Measurements from ENCODE around the gene RHO.
"Not testable (repeated sequence)": the region's sequence is repeated elsewhere in the genome, so short reads cannot be mapped to it uniquely, and the experiment has no call there.

RHO gene

DNA sequence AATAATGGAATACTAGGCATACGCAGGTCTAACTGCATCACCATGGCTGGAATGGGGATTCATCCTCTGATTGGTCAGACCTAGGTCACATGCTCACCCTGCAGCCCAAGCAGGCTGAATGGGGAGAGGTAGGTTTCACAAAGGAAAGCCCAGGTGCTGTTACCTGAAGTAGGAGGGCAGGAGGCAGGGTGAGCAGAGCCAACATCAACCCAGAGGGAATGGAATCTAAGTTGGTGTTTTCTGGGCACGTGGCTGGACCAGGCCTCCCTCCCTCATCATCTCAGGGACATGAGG is 7.9 kb downstream of the RHO start:
- no peak for DNase-seq (ENCODE audit: low read depth)
- no peak overlapping the region for H3K4me3 ChIP-seq (ENCODE audit: low read depth, low read length)

DNA sequence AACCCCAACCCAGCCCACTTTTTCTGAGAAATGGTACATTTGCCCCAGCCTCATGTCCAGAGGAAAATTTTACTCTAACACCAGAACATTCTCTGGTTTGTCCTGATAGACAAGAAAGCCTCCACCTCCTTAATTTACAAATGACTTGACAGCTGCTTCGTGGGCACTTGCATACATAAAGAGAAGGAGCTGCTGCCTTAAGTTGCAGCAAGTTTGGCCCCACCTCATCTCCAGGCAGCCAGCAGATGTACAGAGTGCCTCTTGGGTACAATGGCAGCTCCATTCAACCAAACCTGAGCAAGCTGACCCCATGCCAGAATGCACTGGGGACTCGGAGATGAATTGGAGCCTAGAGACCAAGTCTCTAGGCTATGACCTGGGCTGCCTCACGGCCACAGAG is 8.4 kb downstream of the RHO start:
- H3K4me3 ChIP-seq (ENCODE audit: low read depth, low read length), result no peak overlapping the region
- DNase-seq (ENCODE audit: low read depth), result no peak

DNA sequence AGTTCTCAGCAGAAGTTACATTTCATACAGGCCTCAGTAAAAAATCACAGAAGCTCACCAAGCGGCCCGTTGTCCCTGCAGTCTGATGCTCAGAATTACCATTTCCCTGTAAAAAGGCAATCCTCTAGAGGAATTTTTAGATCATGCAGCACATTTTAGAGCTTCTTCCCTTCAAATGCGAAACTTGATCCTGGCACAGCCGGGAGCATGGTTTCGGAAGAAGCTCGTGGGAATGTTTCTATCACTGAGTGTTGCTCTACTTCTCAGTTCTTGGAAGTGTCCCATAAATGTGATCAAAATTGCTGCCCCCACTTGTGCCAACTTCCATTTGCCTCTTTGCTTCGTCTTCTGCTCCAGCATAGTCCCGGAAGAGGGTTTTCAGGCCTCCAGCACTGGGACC is 10.8 kb downstream of the RHO start:
- H3K4me3 ChIP-seq (ENCODE audit: low read depth, low read length), result no peak overlapping the region
- DNase-seq (ENCODE audit: low read depth), result no peak

GRCh38 chr3:129540776-129541516 is 12.5 kb downstream of the RHO start:
- DNase-seq (ENCODE audit: low read depth), result no peak
- no peak overlapping the region for H3K4me3 ChIP-seq (ENCODE audit: low read depth, low read length)

DNA sequence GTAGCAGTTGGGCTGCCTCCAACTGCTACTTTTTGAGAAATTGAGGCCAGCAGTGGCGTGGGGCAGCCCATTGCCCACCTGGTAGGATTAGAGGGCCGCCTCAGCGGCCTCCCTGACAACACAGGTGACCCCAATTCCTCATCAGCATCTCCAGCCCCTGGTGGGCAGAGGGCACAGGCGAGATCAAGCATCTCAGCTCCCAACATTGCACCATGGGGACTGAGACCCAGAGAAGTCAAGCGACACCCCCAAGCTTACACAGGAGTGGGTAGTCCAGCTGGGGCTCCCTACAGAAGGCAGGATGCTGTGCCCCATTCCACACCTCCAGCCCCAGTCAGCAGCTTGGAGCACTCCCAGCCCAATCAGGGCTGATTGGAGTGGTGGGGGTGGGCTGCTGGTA is 14.3 kb downstream of the RHO start:
- H3K4me3 ChIP-seq (ENCODE audit: low read depth, low read length), result no peak overlapping the region
- no peak for DNase-seq (ENCODE audit: low read depth)

- H3K4me3 ChIP-seq (ENCODE audit: low read depth, low read length), result no peak within 1 kb of the TSS
Observed at GRCh38 chr3:129543156-129543790, 14.8 kb downstream of the RHO start, which contains the start of gene H1-8. Gene H1-8, plus strand, starts transcription at chr3:129543175. Its CDS starts 44 bp downstream, at chr3:129543219.

GRCh38 chr3:129543999-129544398 is 15.6 kb downstream of the RHO start:
- no peak for DNase-seq (ENCODE audit: low read depth)
- H3K4me3 ChIP-seq (ENCODE audit: low read depth, low read length), result no peak overlapping the region

More at GRCh38 chr3:129543156-129543790, 14.8 kb downstream of the RHO start, which contains the start of gene H1-8:
- no peak for DNase-seq (ENCODE audit: low read depth)

- not testable (repeated sequence) for H3K4me3 ChIP-seq (ENCODE audit: low read depth, low read length); DNase-seq (ENCODE audit: low read depth)
Observed at GRCh38 chr3:129545951-129546350, 17.5 kb downstream of the RHO start.

- H3K4me3 ChIP-seq (ENCODE audit: low read depth, low read length), result no peak overlapping the region
- no peak for DNase-seq (ENCODE audit: low read depth)
Observed at GRCh38 chr3:129547241-129547640, 18.8 kb downstream of the RHO start.

DNA sequence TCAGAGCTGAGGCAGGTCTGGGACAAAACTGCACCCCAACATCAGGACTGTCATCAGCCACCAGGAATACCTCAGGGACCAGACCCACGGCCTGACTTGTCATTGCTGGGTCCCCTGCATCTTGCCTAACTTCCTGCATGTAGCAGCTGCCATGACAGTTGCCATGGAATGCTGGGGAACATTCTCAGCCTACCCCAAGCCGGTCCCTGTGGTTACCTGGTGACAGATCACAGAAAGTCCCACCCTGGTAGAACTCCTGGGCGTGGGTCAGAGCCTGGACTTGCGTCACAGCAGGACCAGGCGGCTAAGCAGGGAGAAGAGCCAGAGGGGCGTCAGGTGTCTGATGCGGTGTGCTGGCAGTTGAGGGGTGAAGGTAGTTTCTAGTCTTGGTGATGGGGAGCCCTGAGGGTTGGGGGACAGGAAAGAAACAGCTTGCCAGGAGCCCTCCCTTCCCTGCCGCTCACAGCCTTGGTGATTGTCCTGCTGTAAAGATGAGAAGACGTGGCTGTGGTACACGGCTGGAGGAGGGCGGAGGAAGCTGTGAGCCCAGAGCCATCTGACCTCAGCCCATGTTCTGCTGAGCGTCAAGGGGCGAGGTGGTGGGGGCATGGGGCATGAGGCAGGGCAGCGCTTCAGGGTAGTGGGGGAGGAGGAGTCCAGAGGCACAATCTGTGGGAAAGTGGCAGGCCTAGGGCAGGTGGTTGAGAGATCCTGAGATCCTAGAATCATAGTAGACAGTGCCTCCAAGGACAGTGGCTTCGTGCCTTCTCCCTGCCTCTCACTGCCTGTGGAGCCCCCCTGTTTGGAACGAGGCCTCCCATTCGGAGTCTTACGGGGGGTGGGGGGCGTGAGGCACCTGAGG is 19.9 kb downstream of the RHO start:
- DNase-seq (ENCODE audit: low read depth), result no peak
- H3K4me3 ChIP-seq (ENCODE audit: low read depth, low read length), result no peak overlapping the region

- H3K4me3 ChIP-seq (ENCODE audit: low read depth, low read length), result no peak overlapping the region
- DNase-seq (ENCODE audit: low read depth), result no peak
Observed at GRCh38 chr3:129549006-129549800, 20.8 kb downstream of the RHO start.

- DNase-seq (ENCODE audit: low read depth), result no peak
- H3K4me3 ChIP-seq (ENCODE audit: low read depth, low read length), result no peak overlapping the region
Observed at GRCh38 chr3:129549805-129550204, 21.4 kb downstream of the RHO start.

DNA sequence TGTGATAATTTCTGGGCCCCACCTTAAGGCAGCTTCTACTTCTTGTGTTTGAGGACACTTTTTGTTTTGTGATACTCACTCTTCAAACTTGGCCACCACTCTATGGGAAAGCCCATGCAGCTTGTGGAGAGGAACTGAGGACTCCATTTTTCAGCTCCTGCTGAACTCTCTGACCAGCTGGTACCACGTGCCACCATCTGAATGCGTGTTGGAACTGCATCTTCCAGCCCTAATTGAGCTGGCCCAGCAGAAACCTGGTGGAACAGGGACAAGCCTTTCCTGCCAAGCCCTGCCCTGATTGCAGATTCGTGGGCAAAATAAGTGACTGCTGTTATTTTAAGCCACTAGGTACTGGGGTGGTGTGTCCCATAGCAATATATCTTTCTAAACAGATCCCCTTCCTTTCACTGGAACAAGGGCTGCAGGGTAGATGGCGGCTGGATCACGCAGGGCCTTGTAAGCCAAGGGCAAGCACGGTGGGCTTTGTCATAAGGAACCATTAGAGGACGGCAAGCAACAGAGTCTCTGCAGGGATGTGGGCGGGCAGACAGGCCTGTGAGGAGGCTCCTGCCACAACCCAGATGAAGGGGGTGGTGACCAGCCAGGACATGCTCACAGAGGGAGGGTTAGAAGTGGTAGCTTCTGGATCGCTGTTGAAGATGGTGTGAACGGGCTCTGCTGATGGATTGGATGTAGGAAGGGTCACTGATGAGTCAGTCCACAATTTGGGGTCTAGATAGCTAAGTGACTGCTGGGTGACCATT is 24.0 kb downstream of the RHO start:
- no peak for DNase-seq (ENCODE audit: low read depth)
- no peak overlapping the region for H3K4me3 ChIP-seq (ENCODE audit: low read depth, low read length)

- DNase-seq (ENCODE audit: low read depth), result no peak
- H3K4me3 ChIP-seq (ENCODE audit: low read depth, low read length), result no peak overlapping the region
Observed at GRCh38 chr3:129553171-129553570, 24.7 kb downstream of the RHO start.

GRCh38 chr3:129553719-129554118 is 25.3 kb downstream of the RHO start:
- no peak overlapping the region for H3K4me3 ChIP-seq (ENCODE audit: low read depth, low read length)
- no peak for DNase-seq (ENCODE audit: low read depth)

DNA sequence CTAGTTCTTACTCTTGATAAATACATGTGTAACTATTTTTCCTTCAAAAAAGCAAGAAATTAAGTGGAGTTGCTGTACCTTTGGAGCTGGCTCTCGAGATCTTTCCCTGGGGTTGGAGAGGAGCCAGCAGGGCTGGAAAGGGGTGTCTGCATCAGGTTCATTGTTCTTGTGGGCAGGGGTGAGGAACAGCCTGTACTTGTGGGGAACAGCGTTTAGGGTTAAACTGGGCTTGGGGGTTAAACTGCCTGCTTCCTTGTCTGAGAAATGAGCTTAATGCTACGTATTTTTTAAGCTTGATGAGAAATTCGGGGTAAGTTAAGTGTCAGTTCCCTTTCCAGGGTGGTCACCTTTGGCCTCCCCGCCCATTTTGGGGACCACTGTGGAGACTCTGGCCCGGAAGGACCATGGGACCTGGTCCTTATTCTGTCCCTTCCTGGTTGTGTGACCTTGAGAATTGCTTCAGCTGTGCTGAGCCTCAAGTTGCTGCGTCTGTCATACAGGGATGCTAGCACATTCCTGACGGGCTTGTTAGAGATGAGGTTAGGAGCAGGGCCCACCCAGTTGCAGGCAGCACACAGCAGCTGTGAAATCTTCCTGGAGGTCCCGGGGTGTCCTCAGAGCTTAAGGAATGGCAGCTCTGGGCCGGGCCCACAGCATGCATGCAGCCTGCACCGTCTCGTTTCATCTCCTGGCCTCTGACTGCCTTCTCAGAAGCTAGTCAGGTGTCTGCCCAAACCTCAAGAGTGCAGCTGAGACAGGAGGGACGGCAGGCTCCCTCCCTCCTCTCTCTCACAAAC is 26.1 kb downstream of the RHO start:
- H3K4me3 ChIP-seq (ENCODE audit: low read depth, low read length), result no peak overlapping the region

GRCh38 chr3:129555153-129555550 is 26.7 kb downstream of the RHO start:
- no peak for DNase-seq (ENCODE audit: low read depth)

More for the DNA sequence above, 26.1 kb downstream of the RHO start:
- DNase-seq (ENCODE audit: low read depth), result peak; percentile 30

More at GRCh38 chr3:129555153-129555550, 26.7 kb downstream of the RHO start:
- no peak overlapping the region for H3K4me3 ChIP-seq (ENCODE audit: low read depth, low read length)

Data from skeletal muscle cell (primary cell).